ENCODE results near the gene MROH2B.

The MROH2B gene

GRCh38 chr5:40962207-40962955, 108.8 kb downstream of the MROH2B start:
- DNase-seq, result no peak

DNA sequence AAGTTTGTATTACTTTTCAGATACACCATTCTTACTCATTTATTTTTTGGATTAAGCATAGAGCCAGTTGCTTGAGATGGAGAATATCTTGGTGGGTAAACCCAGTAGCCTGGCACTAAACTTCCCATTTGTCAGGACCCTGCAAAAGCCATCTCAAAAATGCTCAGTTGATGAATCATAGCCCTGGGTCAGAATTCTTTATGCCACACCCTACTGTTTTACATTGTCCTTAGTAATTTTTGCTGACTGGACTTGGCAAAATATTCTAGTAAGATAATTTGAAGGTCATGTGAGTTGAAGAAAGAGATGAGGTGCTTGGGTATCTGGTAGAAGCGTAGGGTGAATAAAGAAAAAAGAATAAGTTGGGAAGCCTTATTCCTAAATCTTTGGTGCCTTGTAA, 111.1 kb downstream of the MROH2B start:
- DNase-seq, result no peak

GRCh38 chr5:40958811-40959210, 112.3 kb downstream of the MROH2B start:
- no peak for DNase-seq

GRCh38 chr5:40957048-40957447, 114.1 kb downstream of the MROH2B start:
- no peak for DNase-seq

DNA sequence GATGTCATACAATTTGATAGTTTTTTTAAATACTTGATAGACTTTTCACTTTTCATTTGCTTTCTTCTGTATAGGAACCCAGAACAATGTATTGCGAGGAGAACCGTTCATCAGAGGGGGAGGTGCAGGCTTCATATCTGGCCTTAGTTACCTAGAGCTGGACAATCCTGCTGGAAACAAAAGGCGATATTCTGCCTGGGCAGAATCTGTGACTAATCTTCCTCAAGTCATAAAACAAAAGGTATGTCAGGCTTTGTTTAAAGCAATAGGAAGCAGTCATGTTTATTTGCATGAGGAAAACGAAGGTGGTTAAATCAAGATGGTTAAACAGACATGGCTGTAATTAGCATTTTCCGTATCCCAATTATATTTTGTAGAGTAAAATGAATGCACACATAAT, 115.8 kb downstream of the MROH2B start:
- DNase-seq, result no peak

All from activated T-cell treated with anti-CD3 and anti-CD28 coated beads, Interleukin-2, amount 50 U/mL, for 1 hour (primary cell).